Right lobe of liver (tissue), 6 donors: ENCODE results near the gene PPP2R5B. TPM values are rescaled to one million over a fixed set of nuclear protein-coding genes. Genes with fewer than 3 reads are reported as not detected.

Experiments
- ATAC-seq, 4 donors: fragments of 200-7000 bp; cut with Tn5 transposase; one replicate each; pipeline ENCODE4 v1.9.1; 2020; ENCODE audit warnings: mild to moderate bottlenecking in 4 of 4, moderate library complexity in 4 of 4
- DNase-seq, 3 donors: peaks; one replicate each; pipeline ENCODE4 v3.0.0-alpha.2; 2020
- H3K27ac ChIP-seq, 3 donors: fragments of 200-600 bp; one replicate each; pipeline ENCODE4 v1.8.0; 2022
- H3K27me3 ChIP-seq, 2 donors: fragments of 200-600 bp; one replicate each; pipeline ENCODE4 v1.8.0; 2022
- H3K36me3 ChIP-seq, 4 donors: fragments of 200-600 bp; sonication (generic) in 1 of 4; one replicate each; pipeline versions ENCODE4 v1.5.1 to v1.8.0; 2017 to 2022; ENCODE audit warnings: control low read depth in 1 of 4
- H3K4me1 ChIP-seq, 4 donors: fragments of 200-600 bp; sonication (generic) in 1 of 4; one replicate each; pipeline versions ENCODE4 v1.5.1 to v1.8.0; 2017 to 2022; ENCODE audit warnings: control low read depth in 1 of 4
- H3K4me3 ChIP-seq, 3 donors: fragments of 200-600 bp; one replicate each; pipeline ENCODE4 v1.8.0; 2022
- H3K9me3 ChIP-seq, 4 donors: fragments of 200-600 bp; sonication (generic) in 1 of 4; one replicate each; pipeline versions ENCODE4 v1.5.1 to v1.8.0; 2017 to 2022; ENCODE audit warnings: control low read depth in 1 of 4
- POLR2A ChIP-seq: fragments of 450-650 bp; IDR thresholded peaks from one replicate; pipeline ENCODE4 v1.6.1; 2017; ENCODE audit warnings: antibody characterized with exemption, mild to moderate bottlenecking
- WGBS: methylation state at CpG from one replicate; pipeline ENCODE4 v1.1.6; 2018; ENCODE audit warnings: low coverage, low lambda C conversion rate; ENCODE audit not compliant: insufficient coverage; ENCODE audit errors: missing lambda C conversion rate; 5-methylcytosine and 5-hydroxymethylcytosine counted together
- intact Hi-C, 2 donors: fragments of 100-400 bp; cut with DNase I; formaldehyde crosslinking; loops; one replicate each; pipeline versions ENCODE4 v1.11.2 to v1.14.1; 2022
- total RNA-seq, 6 experiments: library from RNA; depleted of rRNA in 2 of 6; stranded (reverse); fragments of >200 nt in 2 of 6; fragmentation: NEBNext Ultra II Directional in 3 of 6; extraction: Animal tissue kit (Norgen Biotek cat#: 25700) in 3 of 6; gene quantifications; one replicate each; pipeline versions ENCODE4 v1.1.0 to v1.2.4, GENCODE V29; 2016 to 2023
- TF ChIP-seq, protein P1 (sequence below), 4 donors: fragments of 200-600 bp in 3 of 4; fragments of 450-650 bp in 1 of 4; IDR thresholded peaks; one replicate each; pipeline versions ENCODE4 v1.5.1 to v1.8.0; 2016 to 2022; ENCODE audit warnings: antibody characterized with exemption in 4 of 4, mild to moderate bottlenecking in 2 of 4
- donor health status: DM: no; HTN: yes; CAD: no.
- donor health status: DM: no; HTN: no; CAD: no.
- donor health status: DM: no; HTN: no; CAD: no.
- donor health status: DM: no; HTN: yes; CAD: no.
- donor health status: DM: no; HTN: yes; CAD: no.

The PPP2R5B gene
- total RNA-seq, 6 experiments from 2014 or later, result 6.8 to 12.6 (median 8.9) TPM

DNA sequence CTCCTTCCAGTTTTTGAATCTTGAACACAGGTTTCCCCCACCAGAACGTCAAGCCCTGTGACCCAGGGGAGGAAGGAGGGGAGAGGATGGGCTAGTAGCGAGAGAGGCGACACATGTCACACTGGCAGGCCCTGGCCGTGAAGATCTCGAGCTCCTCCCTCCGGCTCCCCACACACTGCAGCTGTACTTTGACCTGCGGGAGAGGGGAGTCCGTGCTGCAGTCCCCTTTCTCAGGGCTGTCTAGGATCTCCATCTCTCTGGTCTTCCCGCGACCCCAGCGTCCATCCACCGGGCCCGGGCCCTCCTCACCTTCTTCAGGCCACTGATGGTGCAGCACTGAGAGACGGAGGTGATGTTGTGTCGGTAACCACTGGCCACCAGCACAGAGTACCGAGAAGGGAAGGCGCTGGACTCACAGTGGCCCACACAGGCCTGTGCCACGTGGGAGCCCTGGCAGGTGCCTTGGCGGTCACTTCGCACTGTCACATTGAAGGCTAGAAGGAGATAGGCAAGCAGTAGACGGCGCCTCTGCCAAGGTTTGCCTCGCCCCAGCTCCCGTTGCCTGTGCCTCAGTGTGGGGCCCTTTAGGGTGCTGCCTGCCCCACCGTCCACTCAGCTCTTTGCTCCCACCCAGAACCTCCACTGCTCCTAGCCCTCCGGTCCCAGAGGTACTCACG lies 10.3 kb downstream of the PPP2R5B start:
- 79% methylated on average over 15 of the region's 27 CpGs for WGBS
- H3K27me3 ChIP-seq, result no peaks in the 10 kb centered on the region
- no peaks in the 10 kb centered on the region for H3K9me3 ChIP-seq
- H3K27ac ChIP-seq, result no peak overlapping the region
- no peak overlapping the region for H3K4me3 ChIP-seq
- TF ChIP-seq, protein P1, sequence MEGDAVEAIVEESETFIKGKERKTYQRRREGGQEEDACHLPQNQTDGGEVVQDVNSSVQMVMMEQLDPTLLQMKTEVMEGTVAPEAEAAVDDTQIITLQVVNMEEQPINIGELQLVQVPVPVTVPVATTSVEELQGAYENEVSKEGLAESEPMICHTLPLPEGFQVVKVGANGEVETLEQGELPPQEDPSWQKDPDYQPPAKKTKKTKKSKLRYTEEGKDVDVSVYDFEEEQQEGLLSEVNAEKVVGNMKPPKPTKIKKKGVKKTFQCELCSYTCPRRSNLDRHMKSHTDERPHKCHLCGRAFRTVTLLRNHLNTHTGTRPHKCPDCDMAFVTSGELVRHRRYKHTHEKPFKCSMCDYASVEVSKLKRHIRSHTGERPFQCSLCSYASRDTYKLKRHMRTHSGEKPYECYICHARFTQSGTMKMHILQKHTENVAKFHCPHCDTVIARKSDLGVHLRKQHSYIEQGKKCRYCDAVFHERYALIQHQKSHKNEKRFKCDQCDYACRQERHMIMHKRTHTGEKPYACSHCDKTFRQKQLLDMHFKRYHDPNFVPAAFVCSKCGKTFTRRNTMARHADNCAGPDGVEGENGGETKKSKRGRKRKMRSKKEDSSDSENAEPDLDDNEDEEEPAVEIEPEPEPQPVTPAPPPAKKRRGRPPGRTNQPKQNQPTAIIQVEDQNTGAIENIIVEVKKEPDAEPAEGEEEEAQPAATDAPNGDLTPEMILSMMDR (IDR thresholded peaks at IDR 0.05), result no peak
- TF ChIP-seq POLR2A, result no peak
- no peak for ATAC-seq
- intact Hi-C loops, result no loop called here
- peaks cover 0 to 38% (median 10%) of the 10 kb centered on the region in 4 donors for H3K36me3 ChIP-seq
- DNase-seq, result no peak
- H3K4me1 ChIP-seq, result no peaks in the 10 kb centered on the region

DNA sequence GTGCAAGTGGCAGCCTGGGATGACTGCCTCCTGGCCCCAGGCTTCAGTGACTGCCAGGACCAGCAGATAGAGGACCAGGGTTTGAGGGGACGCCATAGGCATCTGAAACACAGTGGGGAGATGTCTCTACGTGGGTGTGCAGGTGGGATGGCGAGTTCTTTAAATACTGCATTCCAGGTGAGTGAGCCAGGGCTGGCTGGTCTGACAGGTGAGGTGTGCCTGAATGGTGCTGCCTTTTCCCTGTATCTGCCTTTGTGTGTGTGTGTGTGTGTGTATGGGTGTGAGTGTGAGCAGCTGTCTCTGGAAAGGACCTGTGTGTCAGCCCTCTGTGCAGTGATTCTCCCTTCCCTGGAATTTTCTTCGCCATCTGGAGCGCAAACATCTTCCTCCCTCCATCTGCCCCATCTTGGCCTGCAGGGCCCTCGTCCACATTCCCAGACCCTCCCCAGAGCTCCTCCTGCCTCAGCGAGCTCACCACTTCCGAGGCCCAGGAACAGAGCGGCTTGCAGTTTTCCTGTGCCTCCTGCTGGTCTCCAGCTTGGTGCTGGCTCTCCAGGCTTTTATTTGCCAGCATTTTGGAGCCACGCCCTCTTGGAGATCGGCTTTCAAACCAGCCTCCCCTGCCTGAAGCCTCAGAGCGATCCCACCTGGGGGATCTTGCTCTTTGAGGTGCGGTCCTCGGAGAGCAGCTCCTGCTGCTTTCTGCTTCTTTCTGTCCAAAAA lies 11.0 kb downstream of the PPP2R5B start, which contains the start of gene GPHA2:
GPHA2 (minus strand) TSS at position 535 of the 723 bp plus-strand sequence; CDS start at position 102, 433 bp downstream.
- Histone ChIP-seq H3K36me3 (peaks cover 0 to 33% (median 6%) of the 10 kb centered on the region in 4 donors), H3K4me1 (no peaks in the 10 kb centered on the region), H3K4me3 (no peak within 1 kb of the TSS), H3K27ac (no peak within 1 kb of the TSS), H3K27me3 (no peaks in the 10 kb centered on the region), H3K9me3 (no peaks in the 10 kb centered on the region)
- ATAC-seq (no peak), DNase-seq (no peak)
- 81% methylated on average over 9 of the region's 14 CpGs for WGBS
- intact Hi-C loops, result no loop called here
- TF ChIP-seq, protein P1 (IDR thresholded peaks at IDR 0.05), result no peak
- no peak for TF ChIP-seq POLR2A

DNA sequence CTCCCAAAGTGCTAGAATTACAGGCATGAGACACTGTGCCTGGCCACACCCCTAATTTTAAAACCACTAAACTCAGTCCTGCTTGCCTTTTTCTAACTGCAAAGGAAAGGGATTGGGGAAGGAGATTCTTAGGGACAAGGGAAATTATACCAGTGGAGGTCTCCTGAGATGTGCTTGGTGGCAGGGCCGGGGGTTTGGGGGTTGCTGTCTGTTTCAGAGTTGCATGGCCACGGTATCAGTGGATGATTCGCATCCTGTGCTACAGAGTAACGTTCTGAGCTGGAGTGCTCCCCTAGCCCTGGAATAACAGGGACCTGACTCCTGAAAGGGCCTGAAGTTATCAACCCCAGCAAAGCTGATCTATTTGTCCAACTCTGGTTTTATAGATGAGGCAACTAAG lies 12.1 kb downstream of the PPP2R5B start:
- Histone ChIP-seq H3K36me3 (peaks cover 0 to 22% (median 5%) of the 10 kb centered on the region in 4 donors), H3K27ac (no peak overlapping the region), H3K4me3 (no peak overlapping the region), H3K9me3 (no peaks in the 10 kb centered on the region), H3K27me3 (no peaks in the 10 kb centered on the region), H3K4me1 (no peaks in the 10 kb centered on the region)
- no peak for TF ChIP-seq POLR2A
- TF ChIP-seq, protein P1 (IDR thresholded peaks at IDR 0.05), result no peak
- ATAC-seq (no peak), DNase-seq (no peak)
- WGBS, result 52% methylated on average over 2 of the region's 4 CpGs
- intact Hi-C loops, result no loop called here

DNA sequence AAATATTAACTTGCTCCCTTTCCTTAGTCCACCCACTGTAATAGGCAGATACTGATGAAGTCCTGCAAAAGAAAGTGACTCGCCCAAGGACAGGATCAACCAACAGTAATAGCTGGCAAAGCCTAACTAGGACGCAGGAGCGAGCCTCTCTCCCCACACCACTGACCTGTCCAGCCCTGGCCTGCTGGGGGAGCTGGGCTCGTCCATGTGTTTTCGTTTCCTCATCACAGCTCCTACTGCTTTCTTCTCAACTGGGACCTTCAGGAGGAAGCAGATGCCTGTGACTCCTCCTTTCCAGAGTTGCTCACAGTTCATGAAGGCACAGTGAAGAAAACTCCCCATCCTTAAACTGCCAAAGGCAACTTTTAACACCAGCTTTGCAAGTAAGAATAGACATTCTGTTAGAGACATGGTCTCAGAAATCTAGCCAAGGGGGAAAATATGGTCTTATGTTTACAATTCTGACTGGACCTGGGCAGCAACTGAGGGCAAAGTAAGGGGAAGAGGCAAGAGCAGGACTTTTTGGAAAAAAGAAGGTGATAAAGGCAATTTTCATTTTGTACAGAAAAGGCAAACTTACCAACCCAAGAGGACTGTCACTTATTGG lies 22.8 kb downstream of the PPP2R5B start:
- WGBS, result 58% methylated on average over 5 of the region's 5 CpGs
- TF ChIP-seq POLR2A, result no peak
- TF ChIP-seq, protein P1 (IDR thresholded peaks at IDR 0.05), result no peak
- no peak overlapping the region for H3K27ac ChIP-seq
- ATAC-seq (peak; percentile 33 to 67 (median 56)), DNase-seq (no peak)
- H3K27me3 ChIP-seq, result no peaks in the 10 kb centered on the region
- no peak overlapping the region for H3K4me3 ChIP-seq
- intact Hi-C loops, result no loop called here
- H3K36me3 ChIP-seq, result no peaks in the 10 kb centered on the region
- H3K9me3 ChIP-seq, result no peaks in the 10 kb centered on the region
- no peaks in the 10 kb centered on the region for H3K4me1 ChIP-seq
